NB4 (cell line): ENCODE measurements around the gene KHDRBS1.

ENCODE experiments used
- MYC ChIP-seq: IDR thresholded peaks from 2 replicates; pipeline ENCODE4 v1.6.1; 2011; ENCODE audit warnings: low read depth, low read length
- POLR2A ChIP-seq: IDR thresholded peaks from 2 replicates; pipeline ENCODE4 v1.6.1; 2011; ENCODE audit warnings: mild to moderate bottlenecking; ENCODE audit not compliant: insufficient read length; ENCODE audit errors: extremely low read depth
- TF ChIP-seq, protein P1 (sequence below): IDR thresholded peaks from one replicate; pipeline ENCODE4 v1.5.1; 2012; ENCODE audit warnings: low read depth, low read length
- TF ChIP-seq, protein P2 (sequence below): IDR thresholded peaks from 2 replicates; pipeline ENCODE4 v1.6.1; 2011; ENCODE audit warnings: low read depth, low read length

DNA sequence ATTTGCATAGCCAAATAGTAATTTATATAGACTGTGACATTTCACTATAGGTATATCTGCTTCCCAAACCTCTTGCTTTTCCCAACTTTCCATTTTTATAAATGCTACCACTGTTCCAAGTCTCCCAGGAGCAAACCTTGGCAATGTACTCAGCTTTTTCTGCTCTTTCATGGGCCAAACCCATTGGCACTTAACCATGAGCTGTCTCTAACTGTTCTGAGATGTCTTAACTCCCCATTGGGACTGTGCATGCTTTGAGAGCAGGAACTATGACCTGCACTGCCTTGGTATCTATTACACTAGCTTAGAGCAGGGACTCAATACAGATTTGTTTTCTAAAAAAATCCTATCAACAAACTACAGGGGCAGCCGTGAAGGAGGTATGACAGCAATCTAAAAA lies 22.5 kb upstream of the KHDRBS1 start:
- TF ChIP-seq, protein P1, sequence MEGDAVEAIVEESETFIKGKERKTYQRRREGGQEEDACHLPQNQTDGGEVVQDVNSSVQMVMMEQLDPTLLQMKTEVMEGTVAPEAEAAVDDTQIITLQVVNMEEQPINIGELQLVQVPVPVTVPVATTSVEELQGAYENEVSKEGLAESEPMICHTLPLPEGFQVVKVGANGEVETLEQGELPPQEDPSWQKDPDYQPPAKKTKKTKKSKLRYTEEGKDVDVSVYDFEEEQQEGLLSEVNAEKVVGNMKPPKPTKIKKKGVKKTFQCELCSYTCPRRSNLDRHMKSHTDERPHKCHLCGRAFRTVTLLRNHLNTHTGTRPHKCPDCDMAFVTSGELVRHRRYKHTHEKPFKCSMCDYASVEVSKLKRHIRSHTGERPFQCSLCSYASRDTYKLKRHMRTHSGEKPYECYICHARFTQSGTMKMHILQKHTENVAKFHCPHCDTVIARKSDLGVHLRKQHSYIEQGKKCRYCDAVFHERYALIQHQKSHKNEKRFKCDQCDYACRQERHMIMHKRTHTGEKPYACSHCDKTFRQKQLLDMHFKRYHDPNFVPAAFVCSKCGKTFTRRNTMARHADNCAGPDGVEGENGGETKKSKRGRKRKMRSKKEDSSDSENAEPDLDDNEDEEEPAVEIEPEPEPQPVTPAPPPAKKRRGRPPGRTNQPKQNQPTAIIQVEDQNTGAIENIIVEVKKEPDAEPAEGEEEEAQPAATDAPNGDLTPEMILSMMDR, result no peak
- TF ChIP-seq, protein P2, sequence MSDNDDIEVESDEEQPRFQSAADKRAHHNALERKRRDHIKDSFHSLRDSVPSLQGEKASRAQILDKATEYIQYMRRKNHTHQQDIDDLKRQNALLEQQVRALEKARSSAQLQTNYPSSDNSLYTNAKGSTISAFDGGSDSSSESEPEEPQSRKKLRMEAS, result no peak
- TF ChIP-seq POLR2A, result no peak
- no peak for TF ChIP-seq MYC
